Measurements from ENCODE around the gene RAPH1.

Gene RAPH1

GRCh38 chr2:203361922-203362321 lies 173.2 kb downstream of the RAPH1 start:
- no peak for DNase-seq (ENCODE audit: low read depth in 2 of 2, low spot score in 1 of 2)

DNA sequence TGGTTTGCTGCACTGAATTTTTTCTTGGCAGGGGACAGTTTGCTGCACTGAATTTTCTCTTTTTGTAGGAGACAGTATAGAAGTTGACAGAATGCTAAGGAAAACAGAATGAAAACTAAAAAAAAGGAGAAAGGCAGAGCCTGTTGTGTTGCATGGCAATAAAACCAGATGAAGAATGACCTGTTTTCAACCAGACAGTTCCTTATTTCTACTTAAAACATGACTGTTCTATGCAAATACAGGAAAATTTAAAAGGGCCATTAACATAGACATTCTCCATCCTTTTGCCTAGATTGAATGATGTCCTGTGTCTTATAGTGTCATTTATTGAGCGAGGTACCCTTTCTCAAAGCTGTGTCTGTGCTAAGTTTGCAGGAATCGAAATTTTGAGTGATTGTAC lies 173.6 kb downstream of the RAPH1 start:
- DNase-seq (ENCODE audit: low read depth in 2 of 2, low spot score in 1 of 2): no peak

DNA sequence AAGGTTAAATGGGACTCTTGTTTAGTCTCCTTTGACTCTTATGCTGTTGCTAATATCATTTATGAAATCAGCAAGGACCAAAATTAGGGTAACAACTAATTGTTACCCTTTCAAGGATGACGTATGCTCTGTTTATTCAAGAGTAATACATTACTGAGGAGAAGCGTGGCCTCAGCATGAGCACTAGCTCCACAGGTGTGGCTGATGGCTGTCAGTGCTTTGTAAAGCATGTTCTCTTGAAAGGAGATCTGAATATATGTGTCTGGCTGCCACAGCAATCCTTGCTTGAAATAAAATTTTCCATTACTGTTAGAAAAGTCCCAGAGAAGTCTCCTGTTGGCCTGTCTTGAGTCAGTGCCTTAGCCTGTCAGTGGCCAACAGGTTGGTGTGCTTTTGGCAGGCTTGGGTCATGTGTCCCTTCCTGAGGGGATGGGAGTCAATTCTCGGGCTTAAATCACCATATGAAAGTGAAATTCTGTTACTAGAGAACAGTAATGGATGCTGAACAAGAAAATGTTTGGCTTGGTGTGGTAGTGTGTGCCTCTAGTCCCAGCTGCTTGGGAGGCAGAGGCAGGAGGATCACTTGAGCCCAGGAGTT lies 174.2 kb downstream of the RAPH1 start:
- no peak for DNase-seq (ENCODE audit: low read depth in 2 of 2, low spot score in 1 of 2)

DNA sequence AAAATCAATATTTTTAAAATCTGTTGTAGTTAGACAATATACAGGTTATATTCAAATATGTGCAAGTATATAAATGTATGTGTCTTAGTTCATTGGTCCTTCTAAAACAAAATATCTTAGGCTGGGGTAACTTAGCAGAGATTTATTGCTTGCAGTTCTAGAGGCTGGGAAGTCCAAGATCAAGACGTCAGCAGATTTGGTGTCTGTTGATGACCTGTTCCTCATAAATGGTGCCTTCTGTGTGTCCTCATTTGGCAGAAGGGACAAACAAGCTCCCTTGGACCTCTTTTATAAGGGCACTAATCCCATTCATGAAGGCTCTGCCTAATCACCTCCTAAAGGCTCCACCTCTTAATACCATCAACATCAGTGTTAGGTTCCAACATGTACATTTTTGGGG lies 175.7 kb downstream of the RAPH1 start:
- DNase-seq (ENCODE audit: low read depth in 2 of 2, low spot score in 1 of 2): no peak

DNA sequence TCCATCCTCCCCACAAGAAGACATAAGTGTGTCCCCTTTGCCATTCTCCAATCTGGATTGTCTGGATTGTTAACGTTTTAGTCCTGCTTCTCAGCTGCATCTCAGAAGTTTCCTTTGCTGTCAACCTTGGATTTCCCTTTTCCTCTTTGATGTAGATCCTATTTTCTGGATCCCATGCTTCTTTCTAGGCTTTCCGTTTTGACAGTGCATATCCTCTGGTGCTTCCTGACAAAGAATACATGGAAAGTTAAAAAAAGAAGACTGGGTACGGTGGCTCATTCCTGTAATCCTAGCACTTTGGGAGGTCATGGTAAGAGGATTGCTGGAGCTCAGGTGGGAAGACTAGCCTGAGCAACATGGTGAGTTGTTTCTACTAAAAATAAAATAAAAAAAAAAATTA lies 180.1 kb downstream of the RAPH1 start:
- no peak for DNase-seq (ENCODE audit: low read depth in 2 of 2, low spot score in 1 of 2)

- no peak for DNase-seq (ENCODE audit: low read depth in 2 of 2, low spot score in 1 of 2)
Observed at GRCh38 chr2:203352604-203353255, 182.4 kb downstream of the RAPH1 start.

DNA sequence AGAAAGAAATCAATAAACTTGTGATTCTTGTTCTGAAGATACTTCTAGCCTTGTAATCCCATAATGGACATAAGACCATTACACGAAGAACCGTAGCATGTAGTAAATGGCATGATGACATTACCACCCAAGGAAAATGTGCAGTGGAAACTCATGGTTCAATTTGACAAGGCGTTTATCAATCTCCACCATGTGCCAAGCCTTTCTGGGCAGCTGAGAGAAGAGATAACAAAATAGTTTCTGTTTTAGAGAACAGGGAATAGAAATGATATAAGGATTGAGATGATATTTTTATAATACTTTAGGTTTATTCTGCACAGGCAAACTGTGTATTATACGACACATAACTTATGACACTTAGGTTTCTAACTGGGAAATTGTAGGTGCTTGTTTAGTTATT lies 187.7 kb downstream of the RAPH1 start:
- DNase-seq (ENCODE audit: low read depth in 2 of 2, low spot score in 1 of 2): no peak

GRCh38 chr2:203346612-203347011 lies 188.5 kb downstream of the RAPH1 start:
- DNase-seq (ENCODE audit: low read depth in 2 of 2, low spot score in 1 of 2): no peak

GRCh38 chr2:203344667-203345066 lies 190.4 kb downstream of the RAPH1 start:
- DNase-seq (ENCODE audit: low read depth in 2 of 2, low spot score in 1 of 2): no peak

Measured in stimulated activated CD8-positive, alpha-beta memory T cell treated with anti-CD3 and anti-CD28 coated beads, Interleukin-4, amount 100 ng/mL, for 1 hour (primary cell).